Calu3 (cell line): ENCODE data around the gene GGCT. TPM values are rescaled to one million over a fixed set of nuclear protein-coding genes. Genes with fewer than 3 reads are reported as not detected.

ENCODE experiments used
- BruUV-seq: library from RNA; stranded (reverse); fragments of 400-500 nt; replicated peaks from 2 replicates; lab custom pipeline; 2021; lab: Mats Ljungman, UMichigan
- CTCF ChIA-PET: fragments of 300-600 bp; sonication (Branson Sonifier 250); formaldehyde crosslinking; loops from one replicate; lab custom pipeline; 2022; ENCODE audit warnings: antibody characterized with exemption; lab: Charles Lee
- DNase-seq: peaks from one replicate; pipeline ENCODE4 v3.0.0; 2022
- H3K27ac Mint-ChIP-seq: one replicate; pipeline ENCODE4 v1.8.0; 2022; ENCODE audit warnings: mixed read lengths; ENCODE audit not compliant: unreplicated experiment
- H3K27me3 Mint-ChIP-seq: one replicate; pipeline ENCODE4 v1.8.0; 2022; ENCODE audit warnings: mixed read lengths; ENCODE audit not compliant: unreplicated experiment
- H3K36me3 Mint-ChIP-seq: one replicate; pipeline ENCODE4 v1.8.0; 2022; ENCODE audit warnings: mild to moderate bottlenecking, moderate library complexity, mixed read lengths; ENCODE audit not compliant: insufficient read depth, unreplicated experiment
- H3K4me1 Mint-ChIP-seq: one replicate; pipeline ENCODE4 v1.8.0; 2022; ENCODE audit warnings: mild to moderate bottlenecking, low read depth, mixed read lengths; ENCODE audit not compliant: unreplicated experiment
- H3K4me3 Mint-ChIP-seq: one replicate; pipeline ENCODE4 v1.8.0; 2022; ENCODE audit warnings: mild to moderate bottlenecking, low read depth, moderate library complexity, mixed read lengths; ENCODE audit not compliant: unreplicated experiment
- H3K9me3 Mint-ChIP-seq: one replicate; pipeline ENCODE4 v1.8.0; 2022; ENCODE audit warnings: low read depth, mixed read lengths; ENCODE audit not compliant: unreplicated experiment
- CTCF ChIP-seq: fragments of 200-600 bp; IDR thresholded peaks from one replicate; pipeline ENCODE4 v1.8.0; 2022; ENCODE audit warnings: antibody characterized with exemption; ENCODE audit not compliant: unreplicated experiment
- intact Hi-C: fragments of 100-400 bp; cut with micrococcal nuclease; formaldehyde crosslinking; loops from one replicate; pipeline ENCODE4 v1.10.0; 2022; ENCODE audit not compliant: unreplicated experiment
- total RNA-seq: library from RNA; stranded (reverse); gene quantifications from 2 replicates; pipeline ENCODE4 v1.2.3, GENCODE V29; 2022

The GGCT gene
- total RNA-seq, 1 experiment from 2014 or later: 90.6 TPM

- no peaks in the 10 kb centered on the region for H3K27me3 Mint-ChIP-seq
- no peak overlapping the region for H3K4me3 Mint-ChIP-seq
- peaks cover 12% of the 10 kb centered on the region for H3K4me1 Mint-ChIP-seq
- intact Hi-C loops: no loop called here
- CTCF ChIA-PET: no interaction called here
- TF ChIP-seq CTCF: no peak
- peaks cover 5% of the 10 kb centered on the region for H3K36me3 Mint-ChIP-seq
- H3K27ac Mint-ChIP-seq: no peak overlapping the region
- no TSS peak for BruUV-seq
- no peak for DNase-seq
- H3K9me3 Mint-ChIP-seq: no peaks in the 10 kb centered on the region
Observed at GRCh38 chr7:30460246-30460633, 44.4 kb downstream of the GGCT start.

GRCh38 chr7:30459591-30460245, 44.9 kb downstream of the GGCT start:
- Mint-ChIP-seq H3K9me3 (no peaks in the 10 kb centered on the region), H3K27me3 (no peaks in the 10 kb centered on the region), H3K4me3 (no peak overlapping the region), H3K36me3 (peaks cover 5% of the 10 kb centered on the region), H3K27ac (no peak overlapping the region), H3K4me1 (peaks cover 12% of the 10 kb centered on the region)
- intact Hi-C loops: no loop called here
- CTCF ChIA-PET: no interaction called here
- DNase-seq: peak; percentile 13
- TF ChIP-seq CTCF: no peak
- BruUV-seq: no TSS peak

GRCh38 chr7:30458311-30458710, 46.3 kb downstream of the GGCT start:
- no TSS peak for BruUV-seq
- no peak overlapping the region for H3K4me3 Mint-ChIP-seq
- H3K27me3 Mint-ChIP-seq: no peaks in the 10 kb centered on the region
- intact Hi-C loops: no loop called here
- H3K36me3 Mint-ChIP-seq: peaks cover 5% of the 10 kb centered on the region
- H3K27ac Mint-ChIP-seq: no peak overlapping the region
- CTCF ChIA-PET: no interaction called here
- peaks cover 12% of the 10 kb centered on the region for H3K4me1 Mint-ChIP-seq
- no peak for DNase-seq
- no peaks in the 10 kb centered on the region for H3K9me3 Mint-ChIP-seq
- TF ChIP-seq CTCF: no peak

- no TSS peak for BruUV-seq
Observed at GRCh38 chr7:30453921-30454320, 50.7 kb downstream of the GGCT start.

More at GRCh38 chr7:30453921-30454320, 50.7 kb downstream of the GGCT start:
- CTCF ChIA-PET: no interaction called here
- no peaks in the 10 kb centered on the region for H3K9me3 Mint-ChIP-seq
- no peak for TF ChIP-seq CTCF
- H3K27ac Mint-ChIP-seq: no peak overlapping the region
- H3K4me3 Mint-ChIP-seq: no peak overlapping the region
- H3K4me1 Mint-ChIP-seq: no peaks in the 10 kb centered on the region
- intact Hi-C loops: no loop called here
- DNase-seq: no peak
- no peaks in the 10 kb centered on the region for H3K27me3 Mint-ChIP-seq
- H3K36me3 Mint-ChIP-seq: peaks cover 6% of the 10 kb centered on the region
